ENCODE data around the gene CECR2. TPM values are rescaled to one million over a fixed set of nuclear protein-coding genes. Genes with fewer than 3 reads are reported as not detected.

CECR2 gene
- total and polyA plus RNA-seq, 10 of the 15 experiments (the other 5 are each of a cell fraction or from before 2014, with no cell fraction given) = 0.01 to 0.08 (median 0.01) TPM; not detected in 7

DNA sequence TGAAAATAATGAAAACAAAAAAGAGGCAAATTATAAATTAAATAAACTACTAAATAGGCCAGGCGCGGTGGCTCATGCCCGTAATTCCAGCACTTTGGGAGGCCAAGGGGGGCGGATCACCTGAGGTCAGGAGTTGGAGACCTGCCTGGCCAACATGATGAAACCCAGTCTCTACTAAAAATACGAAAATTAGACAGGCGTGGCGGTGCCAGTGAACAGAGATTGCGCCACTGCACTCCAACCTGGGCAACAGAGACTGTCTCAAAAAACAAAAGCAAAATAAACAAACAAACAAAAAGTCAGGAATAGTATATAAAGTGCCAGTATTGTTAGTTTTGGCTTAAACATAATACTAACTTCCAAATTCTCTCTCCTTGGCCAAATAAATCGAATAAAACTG, 37.6 kb upstream of the CECR2 start (continued):
- TF ChIP-seq TCF12 (IDR thresholded peaks at IDR 0.05; ENCODE audit: low read depth, low read length) = no peak
- no peak for TF ChIP-seq BRCA1 (IDR thresholded peaks at IDR 0.05; ENCODE audit: low read depth, low read length)

GRCh38 chr22:17332109-17332800, 37.0 kb upstream of the CECR2 start:
- no peaks in the 10 kb centered on the region for H3K36me3 ChIP-seq (ENCODE audit: control insufficient read depth in 2 of 2, insufficient read depth in 2 of 2, low read length in 1 of 2)
- ChIA-PET CTCF (no interaction called here), POLR2A (no interaction called here), SMC1A (ENCODE audit: uncharacterized antibody, unreplicated experiment) (no interaction called here), RAD21 (ENCODE audit: unreplicated experiment) (no interaction called here)
- no peaks in the 10 kb centered on the region for H3K27me3 ChIP-seq (replicated peaks in 1 of 2; ENCODE audit: control insufficient read depth in 2 of 2, insufficient read depth in 2 of 2, low read length in 1 of 2)
- H4K20me1 ChIP-seq (ENCODE audit: control insufficient read depth, insufficient read depth) = no peaks in the 10 kb centered on the region
- intact Hi-C loops (cut with micrococcal nuclease; ENCODE audit: unreplicated experiment) (no loop called here), in situ Hi-C loops (cut with MboI) (no loop called here)
- H3K4me3 ChIP-seq = no peak overlapping the region
- H3K4me1 ChIP-seq (ENCODE audit: control insufficient read depth, insufficient read depth, low read length) = no peaks in the 10 kb centered on the region
- no peaks in the 10 kb centered on the region for H3K9me3 ChIP-seq (replicated peaks; ENCODE audit: control insufficient read depth, insufficient read depth, low read length)
- DNase-seq (ENCODE audit: low read depth, low spot score) (no peak), ATAC-seq (no peak), FAIRE-seq (no peak)
- no peak overlapping the region for H3K4me2 ChIP-seq (ENCODE audit: control insufficient read depth, insufficient read depth)
- 59% methylated on average over 16 of the region's 16 CpGs for WGBS (ENCODE audit: insufficient coverage, insufficient replicate concordance, low lambda C conversion rate, missing lambda C conversion rate)
- no peak overlapping the region for H3K9ac ChIP-seq (ENCODE audit: control insufficient read depth, insufficient read depth, low read length)
- no peak overlapping the region for H3K27ac ChIP-seq (ENCODE audit: control insufficient read depth, insufficient read depth)
- no peaks in the 10 kb centered on the region for H3K79me2 ChIP-seq (ENCODE audit: control insufficient read depth, insufficient read depth, low read length)
- TF ChIP-seq NR2F1 (conservative IDR thresholded peaks at IDR 0.05) = no peak
- TF ChIP-seq BCL11A (IDR thresholded peaks at IDR 0.05; ENCODE audit: low read depth, low read length) = no peak
- no peak for TF ChIP-seq KLF5 (IDR thresholded peaks at IDR 0.05; ENCODE audit: partially characterized antibody)
- no peak for TF ChIP-seq ZNF622 (IDR thresholded peaks at IDR 0.05)
- no peak for TF ChIP-seq USF2 (IDR thresholded peaks at IDR 0.05; ENCODE audit: borderline replicate concordance, low read depth, low read length)
- no TSS peak for BruUV-seq (replicated peaks)
- no peak overlapping the region for H2AFZ ChIP-seq (ENCODE audit: control insufficient read depth, low read depth, low read length)
